Effector CD8-positive, alpha-beta T cell (primary cell): Measurements from ENCODE around the gene UTS2B.
"Not testable (repeated sequence)": the region's sequence is repeated elsewhere in the genome, so short reads cannot be mapped to it uniquely, and the experiment has no call there.

Experiments used
- DNase-seq: peaks from one replicate; lab custom pipeline; 2025; lab: John Stamatoyannopoulos, UW

The UTS2B gene

DNA sequence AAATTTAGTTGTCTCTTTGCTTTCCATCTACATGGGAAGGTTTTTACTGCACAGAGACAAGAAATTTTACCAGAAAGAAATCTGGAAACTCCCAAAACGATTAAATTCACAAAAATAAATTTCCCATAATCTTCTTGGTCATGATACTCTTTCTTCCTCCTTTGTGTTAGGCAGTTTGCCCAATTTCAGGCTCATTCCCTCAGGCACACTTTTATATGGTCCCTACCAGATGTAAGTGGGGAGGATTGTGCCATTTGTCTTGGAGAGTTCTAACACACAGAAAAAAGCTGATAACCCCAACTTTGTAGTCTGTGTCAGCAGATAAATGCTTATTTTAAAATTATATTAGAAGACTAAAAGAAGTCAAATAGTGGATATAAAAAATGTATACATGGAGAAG lies 50.2 kb downstream of the UTS2B start:
- DNase-seq, result no peak

DNA sequence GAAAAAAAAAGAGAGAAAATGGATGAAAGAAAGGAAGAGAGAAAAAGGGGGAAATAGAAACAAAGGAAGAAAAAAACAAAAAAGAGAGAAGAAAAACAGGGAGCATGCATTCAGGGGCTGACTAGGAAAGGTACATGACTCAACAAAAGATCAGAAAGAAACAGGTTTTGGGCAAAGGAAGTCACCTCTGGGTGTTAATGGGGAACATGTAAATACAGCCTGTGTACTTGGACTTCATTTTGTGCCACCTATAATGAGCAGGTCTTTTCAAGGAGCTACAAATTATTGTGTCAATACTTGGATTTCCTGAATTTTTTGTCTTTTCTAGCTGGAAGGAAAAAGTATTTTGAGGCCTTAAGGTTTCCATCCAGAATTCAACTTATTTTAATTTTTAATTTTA lies 54.6 kb downstream of the UTS2B start:
- no peak for DNase-seq

DNA sequence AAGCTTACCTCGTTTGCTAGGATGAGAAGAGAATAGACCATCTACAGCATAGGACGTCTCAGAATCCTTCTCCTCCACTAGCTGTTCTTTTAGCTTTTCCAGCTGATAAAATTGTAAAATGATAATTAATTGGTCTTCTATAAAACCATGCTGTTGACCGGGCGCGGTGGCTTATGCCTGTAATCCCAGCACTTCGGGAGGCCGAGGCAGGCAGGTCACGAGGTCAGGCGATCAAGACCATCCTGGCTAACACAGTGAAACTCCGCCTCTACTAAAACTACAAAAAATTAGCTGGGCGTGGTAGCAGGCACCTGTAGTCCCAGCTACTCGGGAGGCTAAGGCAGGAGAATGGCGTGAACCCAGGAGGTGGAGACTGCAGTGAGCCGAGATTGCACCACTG lies 55.1 kb downstream of the UTS2B start:
- not testable (repeated sequence) for DNase-seq

DNA sequence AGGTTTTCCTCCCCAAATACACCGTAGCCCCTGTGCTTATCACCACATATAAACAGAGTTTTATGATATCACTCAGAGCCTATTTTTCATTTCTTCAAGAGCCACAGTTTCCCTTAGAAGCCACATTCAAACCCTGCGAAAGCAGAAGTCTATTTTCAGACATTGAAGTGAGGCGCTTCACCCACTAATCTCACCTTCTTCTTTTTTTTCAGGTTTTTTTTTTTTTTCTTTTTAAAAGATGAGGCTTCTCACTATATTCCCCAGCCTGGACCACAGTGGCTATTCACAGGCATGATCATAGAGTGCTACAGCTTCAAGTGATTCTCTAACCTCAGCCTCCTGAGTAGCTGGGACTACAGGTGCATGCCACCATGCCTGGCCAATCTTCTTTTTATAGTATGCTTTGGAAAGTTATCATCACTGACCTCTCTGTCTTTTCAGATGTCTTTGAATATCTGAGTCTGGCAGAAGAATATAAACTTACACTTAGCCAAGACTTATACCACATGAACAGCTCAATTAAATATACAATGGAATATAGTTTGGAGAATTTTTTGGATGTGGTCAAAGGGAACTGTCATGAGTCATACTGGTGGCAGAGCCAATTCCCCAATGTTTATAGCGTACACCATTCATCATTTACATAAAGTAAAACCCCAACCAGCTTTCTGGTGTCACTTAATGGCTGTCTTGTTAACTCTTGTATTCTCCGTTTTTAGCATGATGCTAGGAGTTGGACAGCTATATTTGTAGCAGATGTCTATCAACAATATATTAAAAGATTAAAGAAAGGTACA lies 60.8 kb downstream of the UTS2B start:
- DNase-seq, result no peak

DNA sequence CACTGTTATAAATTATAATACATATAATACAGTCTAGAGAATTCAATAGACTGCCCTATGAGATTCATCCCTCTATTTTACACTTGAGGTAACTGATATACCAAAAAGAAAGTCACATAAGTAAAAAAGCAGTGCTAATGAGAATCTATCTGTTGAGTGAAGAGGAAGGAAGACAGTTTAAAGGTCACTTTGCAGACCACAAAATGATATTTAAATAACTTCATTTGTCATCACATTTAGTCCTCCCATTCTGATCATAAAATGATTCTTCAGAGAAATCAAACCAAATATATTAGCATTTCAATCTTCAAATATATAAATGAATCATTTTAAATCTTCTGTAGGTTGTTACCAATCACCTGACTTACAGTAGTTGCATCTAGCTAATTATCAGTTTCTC lies 61.6 kb downstream of the UTS2B start:
- DNase-seq, result no peak

DNA sequence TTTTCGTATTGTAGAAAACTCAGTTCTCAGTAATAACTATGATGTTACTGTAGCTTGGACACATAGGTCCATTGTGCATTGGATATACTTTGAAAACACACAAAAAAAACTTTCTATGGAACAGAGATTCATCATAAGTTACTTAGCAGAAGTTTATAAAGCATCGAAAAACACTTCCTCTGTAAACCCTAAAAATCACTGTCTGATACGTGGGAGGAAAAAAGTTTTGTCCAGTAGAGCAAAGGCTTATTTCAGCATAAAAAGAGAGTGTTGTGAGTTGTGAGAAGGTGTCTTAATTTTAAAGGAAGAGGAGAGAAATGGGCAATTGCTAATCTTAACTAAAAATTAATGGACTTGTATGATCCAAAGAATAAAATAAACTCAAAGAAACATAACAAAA lies 66.5 kb downstream of the UTS2B start:
- DNase-seq, result no peak

- DNase-seq, result no peak
Measured at GRCh38 chr3:191263365-191263764, 67.0 kb downstream of the UTS2B start.

DNA sequence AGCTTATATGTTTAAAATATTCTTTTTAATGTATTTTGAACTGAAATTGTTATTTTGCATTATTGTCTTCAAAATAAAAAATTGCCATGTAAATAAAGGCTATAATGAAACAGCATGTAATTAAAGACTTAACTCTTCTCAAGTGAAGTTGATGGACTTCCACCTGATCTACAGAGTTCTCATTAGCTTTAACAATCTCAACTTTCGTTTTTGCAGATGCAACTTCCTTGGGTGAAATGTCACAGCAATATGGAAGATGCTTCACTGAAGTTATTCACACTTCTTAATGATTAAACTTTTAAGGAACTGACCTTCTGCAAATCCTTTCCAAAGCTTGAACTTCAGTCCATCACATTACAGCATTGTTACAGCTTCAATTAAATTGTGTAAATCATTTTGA lies 67.7 kb downstream of the UTS2B start:
- no peak for DNase-seq

DNA sequence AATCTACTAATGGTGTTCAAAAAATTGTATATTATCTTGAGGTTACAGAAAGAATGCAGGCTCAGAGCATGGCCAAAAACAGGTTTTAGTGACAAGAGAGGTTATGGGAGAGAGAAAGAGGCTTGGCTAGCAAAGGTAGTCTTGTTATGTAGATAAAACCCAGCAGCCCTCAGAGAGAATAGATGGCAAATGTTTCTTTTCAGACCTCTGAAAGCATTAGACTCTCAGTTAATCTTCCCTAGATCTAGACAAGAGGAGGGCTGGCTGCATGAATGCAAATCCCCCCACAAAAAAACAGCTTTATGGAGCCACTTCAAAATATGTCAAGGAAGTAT lies 69.1 kb downstream of the UTS2B start:
- DNase-seq, result no peak

DNA sequence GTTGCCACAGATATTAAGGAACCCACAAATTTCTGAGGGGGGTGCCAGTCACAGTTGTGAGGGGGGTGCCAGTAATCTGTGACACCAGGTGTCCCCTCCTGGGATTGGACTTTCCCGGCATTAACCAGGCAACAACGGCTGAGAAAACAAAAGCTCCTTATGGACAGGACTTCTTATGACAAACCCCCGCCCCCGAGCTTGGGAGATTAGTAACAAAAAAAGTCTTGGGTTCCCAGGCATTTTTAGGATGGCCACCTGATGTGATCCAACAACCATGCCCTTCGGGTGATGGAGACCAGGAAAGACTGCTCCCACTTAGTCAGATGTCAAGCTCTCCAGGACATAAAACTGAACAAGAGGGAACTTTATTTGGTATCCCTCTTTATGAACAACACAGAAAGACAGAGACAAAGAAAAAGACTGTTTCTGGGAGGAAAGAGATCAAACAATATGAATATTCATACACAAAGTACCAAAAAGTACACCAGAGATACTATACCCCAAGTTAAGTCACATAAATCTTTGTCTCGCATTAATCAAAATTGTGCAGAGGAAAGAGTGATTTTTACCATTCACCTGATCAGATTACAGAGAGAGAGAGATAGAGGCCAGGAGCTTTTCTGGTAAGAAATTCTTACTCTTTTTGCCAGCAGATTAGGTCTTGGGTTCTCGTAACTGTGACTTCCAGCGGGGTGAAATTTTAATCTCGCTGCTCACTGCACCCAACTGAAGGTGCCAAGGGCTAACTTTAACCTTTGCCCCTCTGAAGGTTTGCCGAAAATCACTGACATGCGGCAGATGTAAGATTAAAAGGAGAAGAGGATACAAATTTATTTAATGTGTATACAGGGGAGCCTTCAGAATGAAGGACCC lies 69.7 kb downstream of the UTS2B start:
- no peak for DNase-seq

DNA sequence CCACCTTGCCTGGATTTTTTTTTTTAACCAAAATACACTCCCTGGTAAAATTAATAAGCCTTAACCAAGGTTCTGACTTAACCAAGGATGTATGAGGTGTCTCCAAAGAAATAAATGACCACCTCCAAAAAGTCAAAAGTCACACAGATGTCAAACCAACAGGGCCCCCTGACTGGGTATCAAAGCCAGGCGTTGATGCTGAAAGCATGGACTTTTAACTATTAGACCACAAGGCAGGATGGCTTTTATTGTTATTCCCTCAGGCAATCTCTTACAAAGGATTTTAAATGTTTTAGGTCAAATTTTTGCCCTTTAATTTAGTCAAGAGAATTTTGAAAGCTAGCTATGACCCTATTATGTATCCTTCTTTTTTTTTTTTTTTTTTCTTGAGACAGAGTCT lies 70.8 kb downstream of the UTS2B start:
- no peak for DNase-seq

GRCh38 chr3:191257286-191257685 lies 73.0 kb downstream of the UTS2B start:
- DNase-seq, result no peak

DNA sequence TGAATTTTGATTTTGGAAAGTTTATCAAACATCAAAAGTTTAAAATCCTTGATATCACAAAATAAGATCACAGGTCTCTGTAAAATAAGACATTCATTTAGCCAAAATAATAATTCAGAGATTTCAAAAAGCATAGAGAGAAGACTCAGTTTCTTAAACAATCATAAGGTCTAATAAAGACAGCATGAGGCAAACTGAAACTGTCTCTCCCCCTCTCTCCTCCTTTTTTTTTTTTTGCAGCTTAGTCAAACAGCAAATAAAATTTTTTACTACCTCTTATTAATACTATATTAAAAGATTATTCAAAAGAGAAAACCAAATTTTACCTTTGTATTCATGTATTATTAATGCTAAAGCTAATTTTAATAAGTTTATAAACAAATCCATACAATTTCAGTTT lies 73.9 kb downstream of the UTS2B start:
- DNase-seq, result no peak

GRCh38 chr3:191255156-191255555 lies 75.2 kb downstream of the UTS2B start:
- DNase-seq, result no peak

GRCh38 chr3:191254098-191254873 lies 76.0 kb downstream of the UTS2B start:
- DNase-seq, result no peak

GRCh38 chr3:191253089-191253799 lies 77.1 kb downstream of the UTS2B start:
- no peak for DNase-seq

- DNase-seq, result no peak
Measured at GRCh38 chr3:191246630-191247029, 83.7 kb downstream of the UTS2B start.

GRCh38 chr3:191246034-191246433 lies 84.3 kb downstream of the UTS2B start:
- not testable (repeated sequence) for DNase-seq

- DNase-seq, result no peak
Measured at GRCh38 chr3:191244242-191244867, 86.0 kb downstream of the UTS2B start.

- no peak for DNase-seq
Measured at GRCh38 chr3:191240486-191240885, 89.8 kb downstream of the UTS2B start.

DNA sequence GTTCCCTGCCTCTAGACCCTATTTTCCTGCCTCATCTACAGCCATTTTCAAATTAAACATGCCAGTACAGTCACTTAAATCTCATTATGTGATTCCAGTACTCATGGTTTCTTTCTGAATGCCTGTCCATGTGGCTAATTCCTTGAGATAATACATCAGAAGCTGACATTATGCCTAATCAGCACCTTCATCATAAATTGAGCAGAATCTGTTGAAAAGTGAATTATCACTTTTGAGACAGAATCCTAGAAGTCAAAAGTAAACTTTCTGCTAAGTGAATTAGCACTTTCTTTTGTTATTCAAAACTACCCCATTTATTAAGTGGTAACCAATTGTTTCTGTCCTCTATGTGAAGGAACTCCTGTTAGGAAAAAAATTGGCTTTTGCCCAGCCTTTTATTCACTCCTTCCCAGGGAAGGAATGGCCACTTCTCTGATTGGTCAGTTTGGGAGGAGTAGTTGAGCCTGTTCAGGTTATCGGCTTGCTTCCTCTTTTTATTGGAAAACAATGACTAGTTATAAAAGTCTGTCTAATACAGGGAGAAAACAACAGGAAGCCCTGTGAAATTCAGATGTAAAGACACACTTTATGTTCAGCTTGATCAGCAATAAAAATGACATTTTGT lies 90.8 kb downstream of the UTS2B start:
- no peak for DNase-seq
